GM12801 (cell line): ENCODE measurements around the gene DCAF8.

Experiments
- TF ChIP-seq, protein P1 (sequence below): IDR thresholded peaks from one replicate; pipeline ENCODE4 v1.5.1; 2011; ENCODE audit warnings: control low read depth; ENCODE audit not compliant: insufficient read length; ENCODE audit errors: extremely low read depth

The DCAF8 gene

GRCh38 chr1:160220301-160220700 lies 42.0 kb downstream of the DCAF8 start:
- TF ChIP-seq, protein P1, sequence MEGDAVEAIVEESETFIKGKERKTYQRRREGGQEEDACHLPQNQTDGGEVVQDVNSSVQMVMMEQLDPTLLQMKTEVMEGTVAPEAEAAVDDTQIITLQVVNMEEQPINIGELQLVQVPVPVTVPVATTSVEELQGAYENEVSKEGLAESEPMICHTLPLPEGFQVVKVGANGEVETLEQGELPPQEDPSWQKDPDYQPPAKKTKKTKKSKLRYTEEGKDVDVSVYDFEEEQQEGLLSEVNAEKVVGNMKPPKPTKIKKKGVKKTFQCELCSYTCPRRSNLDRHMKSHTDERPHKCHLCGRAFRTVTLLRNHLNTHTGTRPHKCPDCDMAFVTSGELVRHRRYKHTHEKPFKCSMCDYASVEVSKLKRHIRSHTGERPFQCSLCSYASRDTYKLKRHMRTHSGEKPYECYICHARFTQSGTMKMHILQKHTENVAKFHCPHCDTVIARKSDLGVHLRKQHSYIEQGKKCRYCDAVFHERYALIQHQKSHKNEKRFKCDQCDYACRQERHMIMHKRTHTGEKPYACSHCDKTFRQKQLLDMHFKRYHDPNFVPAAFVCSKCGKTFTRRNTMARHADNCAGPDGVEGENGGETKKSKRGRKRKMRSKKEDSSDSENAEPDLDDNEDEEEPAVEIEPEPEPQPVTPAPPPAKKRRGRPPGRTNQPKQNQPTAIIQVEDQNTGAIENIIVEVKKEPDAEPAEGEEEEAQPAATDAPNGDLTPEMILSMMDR, result no peak

DNA sequence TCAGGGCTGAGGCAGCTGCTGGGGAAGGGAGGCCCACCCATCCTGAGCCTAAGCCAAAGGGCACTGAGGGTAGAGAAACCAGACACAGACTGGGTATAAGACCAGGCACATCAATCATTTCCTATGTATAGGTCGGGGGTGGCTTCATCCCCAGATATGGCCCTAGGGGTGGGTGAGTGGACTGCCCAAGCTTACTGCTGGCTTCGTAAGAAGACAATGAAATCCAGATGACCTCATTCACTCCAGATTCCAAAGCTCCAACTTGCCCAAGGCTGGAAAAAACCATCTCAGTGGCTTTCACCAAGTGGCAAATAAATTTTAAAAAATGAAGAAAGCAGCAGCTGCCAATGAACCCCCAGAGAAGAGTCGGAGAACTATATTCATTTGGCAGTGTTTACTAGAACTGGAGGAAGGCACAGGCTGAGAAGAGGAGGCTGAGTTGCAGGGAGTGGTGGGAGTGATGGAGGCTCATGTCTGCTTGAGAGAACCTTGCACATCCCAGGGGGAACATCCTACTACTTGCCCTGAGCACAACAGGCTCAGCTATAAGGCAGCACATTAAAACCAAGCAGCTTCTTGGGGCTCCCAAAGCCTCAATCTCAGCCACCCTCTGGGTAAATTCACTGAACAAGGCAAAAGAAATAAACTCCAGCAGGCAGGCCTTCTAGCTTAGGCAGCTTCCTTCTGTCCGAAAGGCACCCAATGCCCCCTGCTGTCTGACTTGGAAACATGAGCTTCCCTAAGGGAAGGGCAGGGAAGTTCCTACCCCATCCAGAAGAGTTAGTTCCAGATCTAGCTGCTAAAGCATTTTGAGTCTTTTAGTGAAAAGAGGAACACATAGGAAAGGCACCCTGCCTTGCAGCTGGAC lies 43.1 kb downstream of the DCAF8 start:
- TF ChIP-seq, protein P1, result no peak

GRCh38 chr1:160217481-160218051 lies 44.8 kb downstream of the DCAF8 start:
- TF ChIP-seq, protein P1, result no peak

GRCh38 chr1:160216301-160216700 lies 46.0 kb downstream of the DCAF8 start:
- TF ChIP-seq, protein P1, result no peak

GRCh38 chr1:160214481-160215140 lies 47.7 kb downstream of the DCAF8 start:
- TF ChIP-seq, protein P1, result no peak

DNA sequence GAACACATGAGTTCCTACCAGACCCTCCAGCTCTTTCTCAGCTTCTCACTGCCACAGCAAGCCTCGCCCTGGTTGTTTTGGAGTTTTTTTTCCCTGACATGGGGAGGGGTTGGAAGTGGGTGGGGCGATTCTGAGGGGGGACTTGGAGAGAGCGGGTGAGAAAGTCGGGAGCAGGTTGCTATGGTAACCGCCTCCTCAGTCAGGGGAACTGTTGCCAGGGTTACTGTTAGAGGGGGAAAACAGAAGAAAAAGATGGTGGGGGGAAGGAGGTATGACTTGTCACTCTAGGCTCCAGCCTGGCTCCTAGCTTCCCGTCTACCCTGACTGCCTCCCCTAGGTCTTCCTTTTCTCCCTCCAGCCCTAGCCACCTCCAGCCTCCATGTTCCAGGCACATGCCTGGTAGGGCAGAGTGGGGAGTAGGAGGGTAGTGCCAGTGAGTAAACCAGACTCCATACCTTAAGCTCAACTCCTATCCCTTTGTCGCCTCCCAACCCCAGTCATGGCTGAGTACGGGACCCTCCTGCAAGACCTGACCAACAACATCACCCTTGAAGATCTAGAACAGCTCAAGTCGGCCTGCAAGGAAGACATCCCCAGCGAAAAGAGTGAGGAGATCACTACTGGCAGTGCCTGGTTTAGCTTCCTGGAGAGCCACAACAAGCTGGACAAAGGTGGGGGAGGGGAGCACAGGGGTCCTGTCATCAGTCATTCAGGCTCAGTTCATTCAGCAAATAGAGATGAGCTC lies 51.1 kb downstream of the DCAF8 start:
- TF ChIP-seq, protein P1, result no peak

- TF ChIP-seq, protein P1, result no peak
These were observed 51.8 kb downstream of the DCAF8 start for GRCh38 chr1:160210561-160210960.
